ENCODE data around the gene ALB.

- TF ChIP-seq EZH2 (IDR thresholded peaks at IDR 0.05; ENCODE audit: low read length, unreplicated experiment), result no peak
- TF ChIP-seq, protein P1, sequence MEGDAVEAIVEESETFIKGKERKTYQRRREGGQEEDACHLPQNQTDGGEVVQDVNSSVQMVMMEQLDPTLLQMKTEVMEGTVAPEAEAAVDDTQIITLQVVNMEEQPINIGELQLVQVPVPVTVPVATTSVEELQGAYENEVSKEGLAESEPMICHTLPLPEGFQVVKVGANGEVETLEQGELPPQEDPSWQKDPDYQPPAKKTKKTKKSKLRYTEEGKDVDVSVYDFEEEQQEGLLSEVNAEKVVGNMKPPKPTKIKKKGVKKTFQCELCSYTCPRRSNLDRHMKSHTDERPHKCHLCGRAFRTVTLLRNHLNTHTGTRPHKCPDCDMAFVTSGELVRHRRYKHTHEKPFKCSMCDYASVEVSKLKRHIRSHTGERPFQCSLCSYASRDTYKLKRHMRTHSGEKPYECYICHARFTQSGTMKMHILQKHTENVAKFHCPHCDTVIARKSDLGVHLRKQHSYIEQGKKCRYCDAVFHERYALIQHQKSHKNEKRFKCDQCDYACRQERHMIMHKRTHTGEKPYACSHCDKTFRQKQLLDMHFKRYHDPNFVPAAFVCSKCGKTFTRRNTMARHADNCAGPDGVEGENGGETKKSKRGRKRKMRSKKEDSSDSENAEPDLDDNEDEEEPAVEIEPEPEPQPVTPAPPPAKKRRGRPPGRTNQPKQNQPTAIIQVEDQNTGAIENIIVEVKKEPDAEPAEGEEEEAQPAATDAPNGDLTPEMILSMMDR (conservative IDR thresholded peaks at IDR 0.05; ENCODE audit: low read depth, low read length), result no peak
Measured at GRCh38 chr4:73375328-73375741, 28.8 kb upstream of the ALB start.

Data from PC-3 (cell line).